ENCODE results near the gene PDE4B.

The PDE4B gene

GRCh38 chr1:66271904-66272254 lies 479.2 kb downstream of the PDE4B start:
- Histone ChIP-seq H3K4me3 (ENCODE audit: low read depth, low read length) (no peak overlapping the region), H3K9me3 (no peaks in the 10 kb centered on the region), H3K36me3 (no peaks in the 10 kb centered on the region), H3K27me3 (no peaks in the 10 kb centered on the region), H3K4me1 (peaks cover 3% of the 10 kb centered on the region; the same call in 1 of the 2 replicates)
- no peak for TF ChIP-seq CTCF (IDR thresholded peaks at IDR 0.05; ENCODE audit: low read depth, low read length)
- peak; percentile 8 for DNase-seq

- H3K27me3 ChIP-seq, result no peaks in the 10 kb centered on the region
- no peak overlapping the region for H3K4me3 ChIP-seq (ENCODE audit: low read depth, low read length)
These were observed 481.0 kb downstream of the PDE4B start for GRCh38 chr1:66273656-66274055.

GRCh38 chr1:66274634-66275033 lies 481.9 kb downstream of the PDE4B start:
- Histone ChIP-seq H3K4me3 (ENCODE audit: low read depth, low read length) (no peak overlapping the region), H3K36me3 (no peaks in the 10 kb centered on the region), H3K27me3 (no peaks in the 10 kb centered on the region), H3K4me1 (peaks cover 3% of the 10 kb centered on the region; the same call in 1 of the 2 replicates), H3K9me3 (no peaks in the 10 kb centered on the region)
- no peak for DNase-seq
- no peak for TF ChIP-seq CTCF (IDR thresholded peaks at IDR 0.05; ENCODE audit: low read depth, low read length)

More at GRCh38 chr1:66273656-66274055, 481.0 kb downstream of the PDE4B start:
- Histone ChIP-seq H3K36me3 (no peaks in the 10 kb centered on the region), H3K4me1 (peaks cover 3% of the 10 kb centered on the region; the same call in 1 of the 2 replicates), H3K9me3 (no peaks in the 10 kb centered on the region)
- DNase-seq, result no peak
- TF ChIP-seq CTCF (IDR thresholded peaks at IDR 0.05; ENCODE audit: low read depth, low read length), result no peak

- DNase-seq, result no peak
- H3K4me3 ChIP-seq (ENCODE audit: low read depth, low read length), result no peak overlapping the region
These were observed 482.4 kb downstream of the PDE4B start for GRCh38 chr1:66275083-66275482.

GRCh38 chr1:66275601-66276023 lies 482.9 kb downstream of the PDE4B start:
- no peak for DNase-seq
- no peak for TF ChIP-seq CTCF (IDR thresholded peaks at IDR 0.05; ENCODE audit: low read depth, low read length)
- H3K4me1 ChIP-seq, result peaks cover 3% of the 10 kb centered on the region; the same call in 1 of the 2 replicates
- H3K4me3 ChIP-seq (ENCODE audit: low read depth, low read length), result no peak overlapping the region
- H3K36me3 ChIP-seq, result no peaks in the 10 kb centered on the region
- H3K9me3 ChIP-seq, result no peaks in the 10 kb centered on the region
- no peaks in the 10 kb centered on the region for H3K27me3 ChIP-seq

More at GRCh38 chr1:66275083-66275482, 482.4 kb downstream of the PDE4B start:
- Histone ChIP-seq H3K4me1 (peaks cover 3% of the 10 kb centered on the region; the same call in 1 of the 2 replicates), H3K36me3 (no peaks in the 10 kb centered on the region), H3K9me3 (no peaks in the 10 kb centered on the region), H3K27me3 (no peaks in the 10 kb centered on the region)
- no peak for TF ChIP-seq CTCF (IDR thresholded peaks at IDR 0.05; ENCODE audit: low read depth, low read length)

GRCh38 chr1:66276218-66276617 lies 483.5 kb downstream of the PDE4B start:
- no peaks in the 10 kb centered on the region for H3K36me3 ChIP-seq
- no peak for DNase-seq
- no peaks in the 10 kb centered on the region for H3K27me3 ChIP-seq
- H3K4me3 ChIP-seq (ENCODE audit: low read depth, low read length), result no peak overlapping the region
- no peaks in the 10 kb centered on the region; the same call in 1 of the 2 replicates for H3K4me1 ChIP-seq
- H3K9me3 ChIP-seq, result no peaks in the 10 kb centered on the region
- no peak for TF ChIP-seq CTCF (IDR thresholded peaks at IDR 0.05; ENCODE audit: low read depth, low read length)

Measured in BE2C (cell line).